ENCODE results near the gene TBC1D20.

The TBC1D20 gene

GRCh38 chr20:418858-419365 is 43.4 kb downstream of the TBC1D20 start:
- DNase-seq = no peak

- DNase-seq = no peak
Observed at GRCh38 chr20:417801-418342, 44.5 kb downstream of the TBC1D20 start.

- DNase-seq = no peak
Observed at GRCh38 chr20:416950-417800, 45.2 kb downstream of the TBC1D20 start.

GRCh38 chr20:415820-416322 is 46.5 kb downstream of the TBC1D20 start:
- DNase-seq = no peak

- DNase-seq = no peak
Observed at GRCh38 chr20:414161-414560, 48.2 kb downstream of the TBC1D20 start.

GRCh38 chr20:412081-412480 is 50.3 kb downstream of the TBC1D20 start:
- no peak for DNase-seq

- no peak for DNase-seq
Observed at GRCh38 chr20:409697-410559, 52.4 kb downstream of the TBC1D20 start.

GRCh38 chr20:408843-409696 is 53.3 kb downstream of the TBC1D20 start:
- no peak for DNase-seq

- DNase-seq = peak; percentile 69 to 76
Observed at GRCh38 chr20:407953-408842, 54.1 kb downstream of the TBC1D20 start, which contains the start of gene RBCK1. Gene RBCK1 (plus strand): TSS chr20:408299. CDS start chr20:408758, 459 bp downstream.

- DNase-seq = peak; percentile 80 to 83
Observed at GRCh38 chr20:407133-407952, 55.0 kb downstream of the TBC1D20 start.

- no peak for DNase-seq
Observed at GRCh38 chr20:406200-407132, 55.9 kb downstream of the TBC1D20 start.

- no peak for DNase-seq
Observed at GRCh38 chr20:404088-404487, 58.2 kb downstream of the TBC1D20 start.

- DNase-seq = no peak
Observed at GRCh38 chr20:403582-403957, 58.8 kb downstream of the TBC1D20 start.

- no peak for DNase-seq
Observed at GRCh38 chr20:402898-403581, 59.3 kb downstream of the TBC1D20 start.

- DNase-seq = no peak
Observed at GRCh38 chr20:402496-402885, 59.8 kb downstream of the TBC1D20 start.

- no peak for DNase-seq
Observed at GRCh38 chr20:401682-402495, 60.4 kb downstream of the TBC1D20 start.
